Sigmoid colon (tissue), 7 donors: ENCODE data around the gene GSTM5. TPM values are rescaled to one million over a fixed set of nuclear protein-coding genes. Genes with fewer than 3 reads are reported as not detected.
A peak's percentile ranks its signal among the peaks of the same experiment; 100 is the strongest.
"Not testable (repeated sequence)": the region's sequence is repeated elsewhere in the genome, so short reads cannot be mapped to it uniquely, and the experiment has no call there.

ENCODE experiments used
- DNase-seq: peaks from one replicate; pipeline ENCODE4 v3.0.0-alpha.2; 2019
- H3K27ac ChIP-seq, 4 donors: fragments of 200-600 bp; sonication (generic); one replicate each; pipeline ENCODE4 v1.5.1; 2016 to 2019; ENCODE audit warnings: mild to moderate bottlenecking in 1 of 4
- H3K27me3 ChIP-seq, 3 donors: fragments of 200-600 bp; sonication (generic); one replicate each; pipeline ENCODE4 v1.5.1; 2019; ENCODE audit warnings: mild to moderate bottlenecking in 1 of 3
- H3K36me3 ChIP-seq, 4 donors: fragments of 200-600 bp; sonication (generic); one replicate each; pipeline ENCODE4 v1.5.1; 2016 to 2019
- H3K4me1 ChIP-seq, 4 donors: fragments of 200-600 bp; sonication (generic); one replicate each; pipeline ENCODE4 v1.5.1; 2017 to 2019
- H3K4me3 ChIP-seq, 4 donors: fragments of 200-600 bp; sonication (generic); one replicate each; pipeline ENCODE4 v1.5.1; 2017 to 2019; ENCODE audit warnings: mild to moderate bottlenecking in 2 of 4, moderate library complexity in 1 of 4
- H3K9me3 ChIP-seq, 4 donors: fragments of 200-600 bp in 3 of 4; sonication (generic) in 3 of 4; one replicate each; pipeline versions ENCODE4 v1.5.1 to v1.6.1; 2013 to 2019
- EP300 ChIP-seq, 4 donors: sonication (generic); formaldehyde crosslinking; IDR thresholded peaks; one replicate each; pipeline ENCODE4 v1.6.1; 2017; ENCODE audit warnings: antibody characterized with exemption in 4 of 4
- POLR2A ChIP-seq, 2 donors: fragments of 450-650 bp; IDR thresholded peaks; one replicate each; pipeline ENCODE4 v1.6.1; 2016; ENCODE audit warnings: antibody characterized with exemption in 2 of 2, mild to moderate bottlenecking in 2 of 2, moderate library complexity in 2 of 2
- POLR2AphosphoS5 ChIP-seq, 4 donors: sonication (generic); formaldehyde crosslinking; IDR thresholded peaks; one replicate each; pipeline ENCODE4 v1.6.1; 2017; ENCODE audit warnings: antibody characterized with exemption in 4 of 4
- WGBS, 2 donors: extraction: QIAGEN DNeasy Blood & Tissue Kit; methylation state at CpG; one replicate each; pipeline ENCODE4 v1.1.7; 2013; 5-methylcytosine and 5-hydroxymethylcytosine counted together
- intact Hi-C: fragments of 100-400 bp; cut with DNase I; formaldehyde crosslinking; loops from one replicate; pipeline ENCODE4 v1.15.1; 2023
- polyA plus RNA-seq, 3 donors: library from polyadenylated mRNA; stranded (reverse); fragments of 200-250 nt; gene quantifications; one replicate each; pipeline ENCODE4 v1.2.3, GENCODE V29; 2013
- total RNA-seq, 4 donors: library from RNA; depleted of rRNA; stranded (reverse); fragments of >200 nt; gene quantifications; one replicate each; pipeline ENCODE4 v1.1.0, GENCODE V29; 2016
- TF ChIP-seq, protein P1 (sequence below), 4 experiments: fragments of 450-650 bp in 3 of 4; fragments of 200-600 bp in 1 of 4; IDR thresholded peaks; one replicate each; pipeline ENCODE4 v1.5.1; 2016 to 2019; ENCODE audit warnings: antibody characterized with exemption in 4 of 4, mild to moderate bottlenecking in 3 of 4, moderate library complexity in 2 of 4
- donor health status: healthy with polysubstance abuse.
- donor health status: Bipolar disorder and iron deficiency.
- donor health status: healthy.

The GSTM5 gene
- total RNA-seq (1 to 10 TPM; 2.7 to 8.0 (median 3.5) TPM), polyA plus RNA-seq (10 to 100 TPM in 1 of 3 donors, 1 to 10 TPM in 2; 2.5 to 11.4 (median 2.7) TPM)

GRCh38 chr1:109711593-109712320, at the start of gene GSTM5:
GSTM5 (plus strand) TSS chr1:109712251; CDS start chr1:109712313, 62 bp downstream.
- WGBS, 2 donors = 29 to 74% methylated on average over 33 of the region's 33 CpGs
- H3K9me3 ChIP-seq, H3K36me3 ChIP-seq, intact Hi-C loops, DNase-seq, H3K4me1 ChIP-seq, H3K27me3 ChIP-seq: not testable (repeated sequence)
- Histone ChIP-seq H3K27ac (peak within 1 kb of the TSS in 2 of 4 donors; percentile 31 to 38), H3K4me3 (peak within 1 kb of the TSS; percentile 5 to 39 (median 32))

- intact Hi-C loops = loop anchor here (5.0 kb wide), 2 partner anchors 63 to 78 kb away; partner anchors contain the start of gene GSTM3
- TF ChIP-seq, protein P1, sequence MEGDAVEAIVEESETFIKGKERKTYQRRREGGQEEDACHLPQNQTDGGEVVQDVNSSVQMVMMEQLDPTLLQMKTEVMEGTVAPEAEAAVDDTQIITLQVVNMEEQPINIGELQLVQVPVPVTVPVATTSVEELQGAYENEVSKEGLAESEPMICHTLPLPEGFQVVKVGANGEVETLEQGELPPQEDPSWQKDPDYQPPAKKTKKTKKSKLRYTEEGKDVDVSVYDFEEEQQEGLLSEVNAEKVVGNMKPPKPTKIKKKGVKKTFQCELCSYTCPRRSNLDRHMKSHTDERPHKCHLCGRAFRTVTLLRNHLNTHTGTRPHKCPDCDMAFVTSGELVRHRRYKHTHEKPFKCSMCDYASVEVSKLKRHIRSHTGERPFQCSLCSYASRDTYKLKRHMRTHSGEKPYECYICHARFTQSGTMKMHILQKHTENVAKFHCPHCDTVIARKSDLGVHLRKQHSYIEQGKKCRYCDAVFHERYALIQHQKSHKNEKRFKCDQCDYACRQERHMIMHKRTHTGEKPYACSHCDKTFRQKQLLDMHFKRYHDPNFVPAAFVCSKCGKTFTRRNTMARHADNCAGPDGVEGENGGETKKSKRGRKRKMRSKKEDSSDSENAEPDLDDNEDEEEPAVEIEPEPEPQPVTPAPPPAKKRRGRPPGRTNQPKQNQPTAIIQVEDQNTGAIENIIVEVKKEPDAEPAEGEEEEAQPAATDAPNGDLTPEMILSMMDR (IDR thresholded peaks at IDR 0.05) = no peak
- TF ChIP-seq POLR2AphosphoS5 (IDR thresholded peaks at IDR 0.05) = no peak
- no peak for TF ChIP-seq EP300 (IDR thresholded peaks at IDR 0.05)
- TF ChIP-seq POLR2A (IDR thresholded peaks at IDR 0.05) = no peak
- no peaks in the 10 kb centered on the region for H3K9me3 ChIP-seq
- H3K27me3 ChIP-seq = no peaks in the 10 kb centered on the region
- 67 to 89% methylated on average over 1 of the region's 1 CpG for WGBS, 2 donors
- H3K4me1 ChIP-seq = peaks cover 0 to 19% (median 9%) of the 10 kb centered on the region in 4 donors
- H3K4me3 ChIP-seq = no peak overlapping the region
- DNase-seq = no peak
- no peak overlapping the region for H3K27ac ChIP-seq
- H3K36me3 ChIP-seq = peaks cover 0 to 30% (median 3%) of the 10 kb centered on the region in 4 donors
Measured at GRCh38 chr1:109664671-109665070, 47.4 kb upstream of the GSTM5 start.

- Histone ChIP-seq H3K4me3 (peak within 1 kb of the TSS; percentile 55 to 66 (median 62)), H3K4me1 (peaks cover 0 to 19% (median 9%) of the 10 kb centered on the region in 4 donors), H3K36me3 (peaks cover 0 to 15% (median 5%) of the 10 kb centered on the region in 4 donors), H3K27me3 (no peaks in the 10 kb centered on the region), H3K27ac (peak within 1 kb of the TSS; percentile 48 to 78 (median 70)), H3K9me3 (no peaks in the 10 kb centered on the region)
- peak; percentile 97 for DNase-seq
- WGBS, 2 donors = 12 to 13% methylated on average over 22 of the region's 22 CpGs
- intact Hi-C loops = loop anchor here (5.0 kb wide), 2 partner anchors 60 to 75 kb away; partner anchors contain the start of gene GSTM3
- peak; percentile 47 to 87 (median 58) for TF ChIP-seq POLR2AphosphoS5 (IDR thresholded peaks at IDR 0.05)
- no peak for TF ChIP-seq POLR2A (IDR thresholded peaks at IDR 0.05)
- TF ChIP-seq EP300 (IDR thresholded peaks at IDR 0.05) = no peak
- TF ChIP-seq, protein P1 (IDR thresholded peaks at IDR 0.05) = no peak
Measured at GRCh38 chr1:109667452-109668122, 44.5 kb upstream of the GSTM5 start, which contains the start of gene GSTM2. GSTM2 (plus strand) TSS chr1:109668057; CDS start chr1:109668116, 59 bp downstream.

GRCh38 chr1:109668123-109668775, 43.8 kb upstream of the GSTM5 start:
- WGBS, 2 donors = 15 to 20% methylated on average over 26 of the region's 26 CpGs
- no peak for TF ChIP-seq EP300 (IDR thresholded peaks at IDR 0.05)
- no peak for TF ChIP-seq POLR2A (IDR thresholded peaks at IDR 0.05)
- TF ChIP-seq, protein P1 (IDR thresholded peaks at IDR 0.05) = no peak
- no peak for TF ChIP-seq POLR2AphosphoS5 (IDR thresholded peaks at IDR 0.05)
- Histone ChIP-seq H3K27ac (peak overlapping the region; percentile 48 to 78 (median 70)), H3K27me3 (no peaks in the 10 kb centered on the region), H3K36me3 (peaks cover 0 to 15% (median 5%) of the 10 kb centered on the region in 4 donors), H3K4me3 (peak overlapping the region; percentile 55 to 66 (median 62)), H3K9me3 (no peaks in the 10 kb centered on the region), H3K4me1 (peaks cover 0 to 19% (median 9%) of the 10 kb centered on the region in 4 donors)
- no peak for DNase-seq
- intact Hi-C loops = loop anchor here (5.0 kb wide), 2 partner anchors 59 to 74 kb away; partner anchors contain the start of gene GSTM3
